T-helper 1 cell treated with Interleukin-12 subunit alpha and Interleukin-12 subunit beta and Interleukin-4 antibody, amounts not matched to agents 30 μg/mL and 1 μg/mL, for 36 hours (primary cell): Measurements from ENCODE around the gene HAND1.
"Not testable (repeated sequence)": the region's sequence is repeated elsewhere in the genome, so short reads cannot be mapped to it uniquely, and the experiment has no call there.

Experiments
- H3K27ac Mint-ChIP-seq: one replicate; pipeline ENCODE4 v1.8.0; 2021; ENCODE audit warnings: mild to moderate bottlenecking, mixed read lengths
- H3K27me3 Mint-ChIP-seq: one replicate; pipeline ENCODE4 v1.8.0; 2021; ENCODE audit warnings: low read depth, mixed read lengths
- H3K36me3 Mint-ChIP-seq: one replicate; pipeline ENCODE4 v1.8.0; 2021; ENCODE audit warnings: low read depth, mixed read lengths
- H3K4me1 Mint-ChIP-seq: one replicate; pipeline ENCODE4 v1.8.0; 2021; ENCODE audit warnings: low read depth, mixed read lengths
- H3K4me3 Mint-ChIP-seq: one replicate; pipeline ENCODE4 v1.8.0; 2021; ENCODE audit warnings: mild to moderate bottlenecking, moderate library complexity, mixed read lengths
- H3K9me3 Mint-ChIP-seq: one replicate; pipeline ENCODE4 v1.8.0; 2021; ENCODE audit warnings: mixed read lengths

The HAND1 gene

GRCh38 chr5:154478224-154478565, at the start of gene HAND1:
HAND1 (minus strand) TSS chr5:154478227; CDS start chr5:154478008, 219 bp downstream.
- H3K4me1 Mint-ChIP-seq, result peaks cover 21% of the 10 kb centered on the region

GRCh38 chr5:154526231-154527226, 48.5 kb upstream of the HAND1 start:
- peaks cover 8% of the 10 kb centered on the region for H3K27me3 Mint-ChIP-seq
- H3K4me3 Mint-ChIP-seq, result no peak overlapping the region
- H3K9me3 Mint-ChIP-seq, result no peaks in the 10 kb centered on the region
- no peaks in the 10 kb centered on the region for H3K36me3 Mint-ChIP-seq
- H3K27ac Mint-ChIP-seq, result no peak overlapping the region
- H3K4me1 Mint-ChIP-seq, result no peaks in the 10 kb centered on the region

More at GRCh38 chr5:154478224-154478565, at the start of gene HAND1:
- Mint-ChIP-seq H3K27me3 (peaks cover 90% of the 10 kb centered on the region), H3K4me3 (peak within 1 kb of the TSS; percentile 27), H3K27ac (peak within 1 kb of the TSS; percentile 75), H3K9me3 (no peaks in the 10 kb centered on the region), H3K36me3 (peaks cover 5% of the 10 kb centered on the region)

GRCh38 chr5:154524859-154525258, 46.8 kb upstream of the HAND1 start:
- Mint-ChIP-seq H3K27ac (no peak overlapping the region), H3K4me1 (no peaks in the 10 kb centered on the region), H3K36me3 (no peaks in the 10 kb centered on the region), H3K9me3 (no peaks in the 10 kb centered on the region), H3K4me3 (no peak overlapping the region), H3K27me3 (peaks cover 19% of the 10 kb centered on the region)

GRCh38 chr5:154524181-154524580, 46.2 kb upstream of the HAND1 start:
- no peaks in the 10 kb centered on the region for H3K36me3 Mint-ChIP-seq
- H3K4me3 Mint-ChIP-seq, result no peak overlapping the region
- H3K27me3 Mint-ChIP-seq, result peaks cover 23% of the 10 kb centered on the region
- H3K9me3 Mint-ChIP-seq, result no peaks in the 10 kb centered on the region
- H3K4me1 Mint-ChIP-seq, result no peaks in the 10 kb centered on the region
- no peak overlapping the region for H3K27ac Mint-ChIP-seq

- Mint-ChIP-seq H3K4me1 (no peaks in the 10 kb centered on the region), H3K4me3 (no peak overlapping the region), H3K36me3 (no peaks in the 10 kb centered on the region), H3K27ac (no peak overlapping the region), H3K9me3 (no peaks in the 10 kb centered on the region), H3K27me3 (peaks cover 21% of the 10 kb centered on the region)
These were observed 45.7 kb upstream of the HAND1 start for GRCh38 chr5:154523709-154524108.

GRCh38 chr5:154523104-154523503, 45.1 kb upstream of the HAND1 start:
- H3K4me1 Mint-ChIP-seq, result no peaks in the 10 kb centered on the region
- peaks cover 21% of the 10 kb centered on the region for H3K27me3 Mint-ChIP-seq
- no peak overlapping the region for H3K27ac Mint-ChIP-seq
- no peaks in the 10 kb centered on the region for H3K9me3 Mint-ChIP-seq
- no peak overlapping the region for H3K4me3 Mint-ChIP-seq
- H3K36me3 Mint-ChIP-seq, result no peaks in the 10 kb centered on the region

GRCh38 chr5:154522284-154522683, 44.3 kb upstream of the HAND1 start:
- Mint-ChIP-seq H3K36me3 (no peaks in the 10 kb centered on the region), H3K27ac (no peak overlapping the region), H3K4me1 (no peaks in the 10 kb centered on the region), H3K27me3 (peaks cover 21% of the 10 kb centered on the region), H3K9me3 (no peaks in the 10 kb centered on the region), H3K4me3 (no peak overlapping the region)

GRCh38 chr5:154521756-154522155, 43.7 kb upstream of the HAND1 start:
- Mint-ChIP-seq H3K36me3 (no peaks in the 10 kb centered on the region), H3K27me3 (peaks cover 21% of the 10 kb centered on the region), H3K9me3 (no peaks in the 10 kb centered on the region), H3K4me1 (no peaks in the 10 kb centered on the region), H3K4me3 (no peak overlapping the region), H3K27ac (no peak overlapping the region)

- H3K4me1 Mint-ChIP-seq, result no peaks in the 10 kb centered on the region
- no peaks in the 10 kb centered on the region for H3K9me3 Mint-ChIP-seq
- H3K27me3 Mint-ChIP-seq, result peaks cover 21% of the 10 kb centered on the region
- H3K36me3 Mint-ChIP-seq, result no peaks in the 10 kb centered on the region
- no peak overlapping the region for H3K4me3 Mint-ChIP-seq
- H3K27ac Mint-ChIP-seq, result no peak overlapping the region
These were observed 42.9 kb upstream of the HAND1 start for GRCh38 chr5:154520861-154521453.

GRCh38 chr5:154519359-154519758, 41.3 kb upstream of the HAND1 start:
- H3K27me3 Mint-ChIP-seq, result peaks cover 21% of the 10 kb centered on the region
- H3K4me3 Mint-ChIP-seq, result no peak overlapping the region
- H3K27ac Mint-ChIP-seq, result no peak overlapping the region
- no peaks in the 10 kb centered on the region for H3K4me1 Mint-ChIP-seq
- H3K9me3 Mint-ChIP-seq, result no peaks in the 10 kb centered on the region
- H3K36me3 Mint-ChIP-seq, result no peaks in the 10 kb centered on the region

GRCh38 chr5:154518438-154518867, 40.4 kb upstream of the HAND1 start:
- Mint-ChIP-seq H3K27me3 (peaks cover 30% of the 10 kb centered on the region), H3K4me1 (peaks cover 4% of the 10 kb centered on the region), H3K36me3 (no peaks in the 10 kb centered on the region), H3K4me3 (no peak overlapping the region), H3K27ac (no peak overlapping the region), H3K9me3 (no peaks in the 10 kb centered on the region)

- Mint-ChIP-seq H3K36me3 (no peaks in the 10 kb centered on the region), H3K4me3 (no peak overlapping the region), H3K27me3 (peaks cover 32% of the 10 kb centered on the region), H3K9me3 (no peaks in the 10 kb centered on the region), H3K4me1 (peaks cover 4% of the 10 kb centered on the region), H3K27ac (no peak overlapping the region)
These were observed 39.9 kb upstream of the HAND1 start for GRCh38 chr5:154517810-154518437.

- Mint-ChIP-seq H3K4me1 (peaks cover 4% of the 10 kb centered on the region), H3K27ac (no peak overlapping the region), H3K27me3 (peaks cover 29% of the 10 kb centered on the region), H3K4me3 (no peak overlapping the region), H3K9me3 (no peaks in the 10 kb centered on the region), H3K36me3 (no peaks in the 10 kb centered on the region)
These were observed 39.2 kb upstream of the HAND1 start for GRCh38 chr5:154517181-154517580.

GRCh38 chr5:154516475-154516874, 38.4 kb upstream of the HAND1 start:
- Mint-ChIP-seq H3K9me3 (no peaks in the 10 kb centered on the region), H3K27ac (no peak overlapping the region), H3K4me1 (peaks cover 4% of the 10 kb centered on the region), H3K4me3 (no peak overlapping the region), H3K36me3 (no peaks in the 10 kb centered on the region), H3K27me3 (peaks cover 29% of the 10 kb centered on the region)

- H3K27me3 Mint-ChIP-seq, result peaks cover 20% of the 10 kb centered on the region
- not testable (repeated sequence) for H3K36me3 Mint-ChIP-seq, H3K27ac Mint-ChIP-seq, H3K9me3 Mint-ChIP-seq, H3K4me1 Mint-ChIP-seq, H3K4me3 Mint-ChIP-seq
These were observed 37.5 kb upstream of the HAND1 start for GRCh38 chr5:154515488-154515887.
